OCI-LY1 (cell line): ENCODE results near the gene ADGRA3.

Experiments used
- H2AFZ ChIP-seq: fragments of 200-600 bp; sonication (generic), shearing (Covaris generic); 2 replicates; pipeline ENCODE4 v1.6.0; 2014; ENCODE audit warnings: antibody characterized with exemption, mild to moderate bottlenecking, low read length
- H3F3A ChIP-seq: fragments of 200-600 bp; sonication (generic), shearing (Covaris generic); 2 replicates; pipeline ENCODE4 v1.6.0; 2014; ENCODE audit warnings: mild to moderate bottlenecking, antibody characterized with exemption, low read length, moderate library complexity; ENCODE audit not compliant: insufficient read depth
- H3K27ac ChIP-seq: fragments of 200-600 bp; sonication (generic); 2 replicates; pipeline ENCODE4 v1.5.1; 2014; ENCODE audit warnings: low read length, mixed run types, mild to moderate bottlenecking, low read depth; ENCODE audit not compliant: poor library complexity, severe bottlenecking
- H3K27me3 ChIP-seq: fragments of 200-600 bp; sonication (generic); 2 replicates; pipeline ENCODE4 v1.6.0; 2014; ENCODE audit warnings: antibody characterized with exemption, mild to moderate bottlenecking, low read length, moderate library complexity; ENCODE audit not compliant: insufficient read depth
- H3K36me3 ChIP-seq: fragments of 200-600 bp; sonication (generic); 2 replicates; pipeline ENCODE4 v1.6.1; 2014; ENCODE audit warnings: mild to moderate bottlenecking, antibody characterized with exemption, low read length, moderate library complexity, mixed read lengths; ENCODE audit not compliant: insufficient read depth
- H3K4me1 ChIP-seq: fragments of 200-600 bp; sonication (generic); 2 replicates; pipeline ENCODE4 v1.5.1; 2014; ENCODE audit warnings: mild to moderate bottlenecking, low read length, moderate library complexity; ENCODE audit not compliant: insufficient read depth, severe bottlenecking
- H3K4me2 ChIP-seq: fragments of 200-600 bp; sonication (generic), shearing (Covaris generic); 2 replicates; pipeline ENCODE4 v1.6.1; 2014; ENCODE audit warnings: low read length
- H3K4me3 ChIP-seq: fragments of 200-600 bp; sonication (generic); 2 replicates; pipeline ENCODE4 v1.5.1; 2014; ENCODE audit warnings: low read length, low read depth, mild to moderate bottlenecking, mixed read lengths; ENCODE audit not compliant: poor library complexity, severe bottlenecking
- H3K79me2 ChIP-seq: fragments of 200-600 bp; shearing (Covaris generic); 2 replicates; pipeline ENCODE4 v1.6.1; 2016; ENCODE audit warnings: mixed run types, low read length, mixed read lengths; ENCODE audit not compliant: insufficient read depth
- H3K9ac ChIP-seq: fragments of 200-600 bp; sonication (generic), shearing (Covaris generic); 2 replicates; pipeline ENCODE4 v1.6.1; 2014; ENCODE audit warnings: mild to moderate bottlenecking, low read length, mixed read lengths
- H3K9me2 ChIP-seq: fragments of 200-600 bp; sonication (generic), shearing (Covaris generic); 2 replicates; pipeline ENCODE4 v1.6.1; 2014; ENCODE audit warnings: low read depth, mild to moderate bottlenecking, low read length, mixed read lengths
- H3K9me3 ChIP-seq: fragments of 200-600 bp; shearing (Covaris generic); 2 replicates; pipeline ENCODE4 v1.6.1; 2014; ENCODE audit warnings: low read length, mixed read lengths
- H4K20me1 ChIP-seq: fragments of 200-600 bp; sonication (generic), shearing (Covaris generic); 2 replicates; pipeline ENCODE4 v1.6.0; 2016; ENCODE audit warnings: mild to moderate bottlenecking, low read length; ENCODE audit not compliant: insufficient read depth
- EZH2 ChIP-seq: fragments of 200-600 bp; sonication (generic), shearing (Covaris generic); IDR thresholded peaks from 2 replicates; pipeline ENCODE4 v1.8.0; 2017; ENCODE audit warnings: borderline replicate concordance, mixed run types, mild to moderate bottlenecking, antibody characterized with exemption, low read length, moderate library complexity, mixed read lengths
- TF ChIP-seq, protein P1 (sequence below): fragments of 200-600 bp; sonication (generic), shearing (Covaris generic); IDR thresholded peaks from 2 replicates; pipeline ENCODE4 v1.5.1; 2017; ENCODE audit warnings: mild to moderate bottlenecking, antibody characterized with exemption, low read length, moderate library complexity, mixed read lengths

The ADGRA3 gene

GRCh38 chr4:22471999-22472461, 43.8 kb downstream of the ADGRA3 start:
- Histone ChIP-seq H3K27me3 (no peaks in the 10 kb centered on the region), H3K27ac (no peak overlapping the region), H3K4me3 (no peak overlapping the region), H3K9me3 (no peaks in the 10 kb centered on the region), H3K4me1 (no peaks in the 10 kb centered on the region), H3K79me2 (no peaks in the 10 kb centered on the region), H3K36me3 (no peaks in the 10 kb centered on the region), H3K4me2 (no peak overlapping the region), H4K20me1 (no peaks in the 10 kb centered on the region), H2AFZ (no peak overlapping the region), H3F3A (no peaks in the 10 kb centered on the region), H3K9me2 (no peaks in the 10 kb centered on the region), H3K9ac (no peak overlapping the region)
- TF ChIP-seq, protein P1, sequence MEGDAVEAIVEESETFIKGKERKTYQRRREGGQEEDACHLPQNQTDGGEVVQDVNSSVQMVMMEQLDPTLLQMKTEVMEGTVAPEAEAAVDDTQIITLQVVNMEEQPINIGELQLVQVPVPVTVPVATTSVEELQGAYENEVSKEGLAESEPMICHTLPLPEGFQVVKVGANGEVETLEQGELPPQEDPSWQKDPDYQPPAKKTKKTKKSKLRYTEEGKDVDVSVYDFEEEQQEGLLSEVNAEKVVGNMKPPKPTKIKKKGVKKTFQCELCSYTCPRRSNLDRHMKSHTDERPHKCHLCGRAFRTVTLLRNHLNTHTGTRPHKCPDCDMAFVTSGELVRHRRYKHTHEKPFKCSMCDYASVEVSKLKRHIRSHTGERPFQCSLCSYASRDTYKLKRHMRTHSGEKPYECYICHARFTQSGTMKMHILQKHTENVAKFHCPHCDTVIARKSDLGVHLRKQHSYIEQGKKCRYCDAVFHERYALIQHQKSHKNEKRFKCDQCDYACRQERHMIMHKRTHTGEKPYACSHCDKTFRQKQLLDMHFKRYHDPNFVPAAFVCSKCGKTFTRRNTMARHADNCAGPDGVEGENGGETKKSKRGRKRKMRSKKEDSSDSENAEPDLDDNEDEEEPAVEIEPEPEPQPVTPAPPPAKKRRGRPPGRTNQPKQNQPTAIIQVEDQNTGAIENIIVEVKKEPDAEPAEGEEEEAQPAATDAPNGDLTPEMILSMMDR = no peak
- no peak for TF ChIP-seq EZH2

- no peaks in the 10 kb centered on the region for H3K79me2 ChIP-seq
- H4K20me1 ChIP-seq = no peaks in the 10 kb centered on the region
- H3K9ac ChIP-seq = no peak overlapping the region
- no peaks in the 10 kb centered on the region for H3K9me3 ChIP-seq
- H3K27me3 ChIP-seq = no peaks in the 10 kb centered on the region
- no peaks in the 10 kb centered on the region for H3K36me3 ChIP-seq
- no peak for TF ChIP-seq EZH2
- TF ChIP-seq, protein P1 = no peak
- no peaks in the 10 kb centered on the region for H3K4me1 ChIP-seq
- H3K4me3 ChIP-seq = no peak overlapping the region
- H3K9me2 ChIP-seq = no peaks in the 10 kb centered on the region
- H3K27ac ChIP-seq = no peak overlapping the region
- H2AFZ ChIP-seq = no peak overlapping the region
- no peaks in the 10 kb centered on the region for H3F3A ChIP-seq
- no peak overlapping the region for H3K4me2 ChIP-seq
Observed at GRCh38 chr4:22471419-22471818, 44.4 kb downstream of the ADGRA3 start.

- Histone ChIP-seq H3K4me3 (no peak overlapping the region), H3K4me2 (no peak overlapping the region), H3K79me2 (no peaks in the 10 kb centered on the region), H3F3A (no peaks in the 10 kb centered on the region), H3K9me3 (no peaks in the 10 kb centered on the region), H3K9me2 (no peaks in the 10 kb centered on the region), H3K36me3 (no peaks in the 10 kb centered on the region), H4K20me1 (no peaks in the 10 kb centered on the region), H3K4me1 (no peaks in the 10 kb centered on the region), H3K9ac (no peak overlapping the region), H3K27ac (no peak overlapping the region), H3K27me3 (no peaks in the 10 kb centered on the region), H2AFZ (no peak overlapping the region)
- TF ChIP-seq EZH2 = no peak
- TF ChIP-seq, protein P1 = no peak
Observed at GRCh38 chr4:22466581-22466980, 49.3 kb downstream of the ADGRA3 start.
